Natural killer cell (primary cell): ENCODE measurements around the gene TEX50. TPM values are rescaled to one million over a fixed set of nuclear protein-coding genes. Genes with fewer than 3 reads are reported as not detected.
"Not testable (repeated sequence)": the region's sequence is repeated elsewhere in the genome, so short reads cannot be mapped to it uniquely, and the experiment has no call there.

Experiments used
- ATAC-seq, 3 donors: fragments of 150-1000 bp in 2 of 3; fragments of 200-7000 bp in 1 of 3; cut with Tn5 transposase; 1 replicate in 1 of 3; 2 replicates in 2 of 3; pipeline ENCODE4 v1.10.0; 2021; ENCODE audit warnings: mild to moderate bottlenecking in 2 of 3, moderate library complexity in 2 of 3
- DNase-seq, 2 donors: peaks; one replicate each; pipeline versions ENCODE4 v3.0.0 to v3.0.0-alpha.2; 2013 to 2021; ENCODE audit warnings: mixed read lengths in 1 of 2
- H3K27ac ChIP-seq: one replicate; pipeline ENCODE4 v1.5.1; 2013; ENCODE audit warnings: mild to moderate bottlenecking, low read length
- H3K27me3 ChIP-seq: one replicate; pipeline ENCODE4 v1.6.1; 2013; ENCODE audit warnings: low read length; ENCODE audit not compliant: control insufficient read depth, insufficient read depth
- H3K36me3 ChIP-seq: one replicate; pipeline ENCODE4 v1.6.1; 2013; ENCODE audit warnings: low read length; ENCODE audit not compliant: control insufficient read depth, insufficient read depth
- H3K4me1 ChIP-seq: one replicate; pipeline ENCODE4 v1.6.1; 2013; ENCODE audit warnings: low read length; ENCODE audit not compliant: control insufficient read depth, insufficient read depth
- H3K4me3 ChIP-seq: one replicate; pipeline ENCODE4 v1.5.1; 2013; ENCODE audit warnings: low read length
- H3K9me3 ChIP-seq: one replicate; pipeline ENCODE4 v1.6.1; 2013; ENCODE audit warnings: low read length; ENCODE audit not compliant: control insufficient read depth, insufficient read depth
- H3K27ac Mint-ChIP-seq, 2 donors: one replicate each; pipeline ENCODE4 v1.8.0; 2022; ENCODE audit warnings: mild to moderate bottlenecking in 2 of 2, mixed read lengths in 2 of 2, moderate library complexity in 1 of 2
- H3K27me3 Mint-ChIP-seq, 2 donors: one replicate each; pipeline ENCODE4 v1.8.0; 2022; ENCODE audit warnings: low read depth in 2 of 2, mixed read lengths in 2 of 2
- H3K36me3 Mint-ChIP-seq: one replicate; pipeline ENCODE4 v1.8.0; 2022; ENCODE audit warnings: mixed read lengths
- H3K4me1 Mint-ChIP-seq, 2 donors: one replicate each; pipeline ENCODE4 v1.8.0; 2022; ENCODE audit warnings: mixed read lengths in 2 of 2
- H3K4me3 Mint-ChIP-seq: one replicate; pipeline ENCODE4 v1.8.0; 2022; ENCODE audit warnings: mild to moderate bottlenecking, moderate library complexity, mixed read lengths
- H3K9me3 Mint-ChIP-seq, 2 donors: one replicate each; pipeline ENCODE4 v1.8.0; 2022; ENCODE audit warnings: mixed read lengths in 2 of 2
- CTCF ChIP-seq: fragments of 200-600 bp; IDR thresholded peaks from one replicate; pipeline ENCODE4 v1.8.0; 2022; ENCODE audit warnings: antibody characterized with exemption
- WGBS: methylation state at CpG from one replicate; pipeline ENCODE4 v1.1.7; 2013; ENCODE audit warnings: missing lambda C conversion rate; ENCODE audit not compliant: insufficient coverage; 5-methylcytosine and 5-hydroxymethylcytosine counted together
- intact Hi-C: fragments of 100-400 bp; cut with micrococcal nuclease; formaldehyde crosslinking; loops from one replicate; pipeline ENCODE4 v1.14.2; 2022
- total RNA-seq, 4 donors: library from RNA; stranded (reverse); fragments of 120-200 nt in 1 of 4; gene quantifications; one replicate each; pipeline versions ENCODE4 v1.2.3 to v1.2.4, GENCODE V29; 2013 to 2022

The TEX50 gene
- total RNA-seq, 3 donors from 2014 or later (not counting 1 experiment from before 2014, with no cell fraction given): not detected

- intact Hi-C loops: no loop called here
- Histone ChIP-seq H3K4me3 (no peak overlapping the region), H3K36me3 (no peaks in the 10 kb centered on the region), H3K27ac (no peak overlapping the region), H3K9me3 (no peaks in the 10 kb centered on the region), H3K27me3 (no peaks in the 10 kb centered on the region), H3K4me1 (no peaks in the 10 kb centered on the region)
- ATAC-seq: no peak
- no peak for DNase-seq
- no peak for TF ChIP-seq CTCF
- Mint-ChIP-seq H3K27me3 (peaks cover 14 to 22% of the 10 kb centered on the region in 2 donors), H3K9me3 (no peaks in the 10 kb centered on the region), H3K4me1 (no peaks in the 10 kb centered on the region), H3K4me3 (no peak overlapping the region), H3K36me3 (no peaks in the 10 kb centered on the region), H3K27ac (no peak overlapping the region)
- WGBS: 37% methylated on average over 3 of the region's 3 CpGs
Measured at GRCh38 chr1:173663159-173663558, 28.0 kb downstream of the TEX50 start.

- peaks cover 7% of the 10 kb centered on the region for H3K36me3 Mint-ChIP-seq
- no peak overlapping the region for H3K4me3 Mint-ChIP-seq
- peaks cover 10% of the 10 kb centered on the region for H3K27me3 ChIP-seq
- TF ChIP-seq CTCF: no peak
- no peak overlapping the region for H3K4me3 ChIP-seq
- peaks cover 6% of the 10 kb centered on the region for H3K4me1 ChIP-seq
- 86% methylated on average over 2 of the region's 3 CpGs for WGBS
- H3K27me3 Mint-ChIP-seq: peaks cover 41 to 47% of the 10 kb centered on the region in 2 donors
- H3K9me3 ChIP-seq: no peaks in the 10 kb centered on the region
- H3K4me1 Mint-ChIP-seq: peaks cover 6 to 11% of the 10 kb centered on the region in 2 donors
- no peak for DNase-seq
- H3K27ac ChIP-seq: no peak overlapping the region
- no peaks in the 10 kb centered on the region for H3K9me3 Mint-ChIP-seq
- ATAC-seq: no peak
- H3K27ac Mint-ChIP-seq: no peak overlapping the region
- no peaks in the 10 kb centered on the region for H3K36me3 ChIP-seq
- intact Hi-C loops: no loop called here
Measured at GRCh38 chr1:173666646-173667045, 31.5 kb downstream of the TEX50 start.

- Mint-ChIP-seq H3K4me1 (peaks cover 6 to 11% of the 10 kb centered on the region in 2 donors), H3K27me3 (peaks cover 41 to 50% of the 10 kb centered on the region in 2 donors), H3K36me3 (peaks cover 7% of the 10 kb centered on the region), H3K4me3 (no peak within 1 kb of the TSS), H3K27ac (no peak within 1 kb of the TSS), H3K9me3 (no peaks in the 10 kb centered on the region)
- Histone ChIP-seq H3K4me1 (peaks cover 6% of the 10 kb centered on the region), H3K27ac (no peak within 1 kb of the TSS), H3K27me3 (peaks cover 10% of the 10 kb centered on the region), H3K4me3 (no peak within 1 kb of the TSS), H3K36me3 (no peaks in the 10 kb centered on the region), H3K9me3 (no peaks in the 10 kb centered on the region)
- intact Hi-C loops: no loop called here
- WGBS: 7% methylated on average over 33 of the region's 33 CpGs
- no peak for TF ChIP-seq CTCF
- DNase-seq (peak in 1 of 2 donors; percentile 25), ATAC-seq (no peak)
Measured at GRCh38 chr1:173669491-173669941, 34.4 kb downstream of the TEX50 start, which contains the start of gene ANKRD45. TSS of gene ANKRD45 (minus strand) at chr1:173669851. CDS start at chr1:173659418, 10,433 bp downstream.

GRCh38 chr1:173674496-173674895 lies 39.4 kb downstream of the TEX50 start:
- WGBS: 78% methylated on average over 2 of the region's 2 CpGs
- not testable (repeated sequence) for H3K9me3 ChIP-seq

GRCh38 chr1:173680152-173680551 lies 45.0 kb downstream of the TEX50 start:
- H3K4me3 Mint-ChIP-seq, H3K4me1 ChIP-seq, ATAC-seq, H3K27ac ChIP-seq, H3K9me3 ChIP-seq, H3K9me3 Mint-ChIP-seq, H3K4me3 ChIP-seq, H3K27ac Mint-ChIP-seq, H3K36me3 ChIP-seq, H3K4me1 Mint-ChIP-seq, H3K27me3 ChIP-seq, H3K36me3 Mint-ChIP-seq, DNase-seq, intact Hi-C loops: not testable (repeated sequence)
- H3K27me3 Mint-ChIP-seq: peaks cover 14 to 24% of the 10 kb centered on the region in 2 donors
- 81% methylated on average over 4 of the region's 5 CpGs for WGBS

More at GRCh38 chr1:173674496-173674895, 39.4 kb downstream of the TEX50 start:
- H3K36me3 Mint-ChIP-seq, DNase-seq, H3K4me3 Mint-ChIP-seq, H3K27ac Mint-ChIP-seq, H3K36me3 ChIP-seq, H3K27ac ChIP-seq, ATAC-seq, H3K9me3 Mint-ChIP-seq, H3K4me3 ChIP-seq, H3K4me1 Mint-ChIP-seq, H3K4me1 ChIP-seq, intact Hi-C loops, H3K27me3 ChIP-seq: not testable (repeated sequence)
- H3K27me3 Mint-ChIP-seq: peaks cover 24 to 50% of the 10 kb centered on the region in 2 donors
